Lower leg skin (tissue), 4 donors: ENCODE measurements around the gene IQCC. TPM values are rescaled to one million over a fixed set of nuclear protein-coding genes. Genes with fewer than 3 reads are reported as not detected.
A peak's percentile ranks its signal among the peaks of the same experiment; 100 is the strongest.

Source experiments
- DNase-seq, 2 donors: peaks; one replicate each; pipeline ENCODE4 v3.0.0-alpha.2; 2019; ENCODE audit warnings: low spot score in 2 of 2
- H3K4me3 ChIP-seq: fragments of 200-600 bp; sonication (generic); 2 replicates; pipeline ENCODE4 v1.5.1; 2017; ENCODE audit warnings: mild to moderate bottlenecking, low read depth; ENCODE audit not compliant: poor library complexity, severe bottlenecking
- CTCF ChIP-seq, 3 donors: fragments of 450-650 bp; IDR thresholded peaks; one replicate each; pipeline ENCODE4 v1.5.1; 2016; ENCODE audit warnings: antibody characterized with exemption in 3 of 3, mild to moderate bottlenecking in 3 of 3, moderate library complexity in 2 of 3
- POLR2A ChIP-seq, 2 donors: fragments of 450-650 bp; IDR thresholded peaks; one replicate each; pipeline ENCODE4 v1.6.1; 2016 to 2017; ENCODE audit warnings: antibody characterized with exemption in 2 of 2, mild to moderate bottlenecking in 1 of 2, moderate library complexity in 1 of 2
- WGBS, 2 donors: methylation state at CpG; one replicate each; pipeline ENCODE4 v1.1.5; 2018; 5-methylcytosine and 5-hydroxymethylcytosine counted together
- intact Hi-C: fragments of 100-400 bp; cut with DNase I; formaldehyde crosslinking; loops from one replicate; pipeline ENCODE4 v1.15.0; 2023; ENCODE audit warnings: low total_unique reads
- total RNA-seq, 4 donors: library from RNA; depleted of rRNA; stranded (reverse); fragments of >200 nt; gene quantifications; one replicate each; pipeline ENCODE4 v1.1.0, GENCODE V29; 2016

The IQCC gene
- total RNA-seq, 4 donors from 2014 or later, result 3.4 to 6.5 (median 4.7) TPM

GRCh38 chr1:32198237-32199042 lies 7.0 kb upstream of the IQCC start:
- no peak overlapping the region for H3K4me3 ChIP-seq
- intact Hi-C loops, result no loop called here
- 82 to 85% methylated on average over 3 of the region's 3 CpGs for WGBS, 2 donors
- DNase-seq, result no peak
- TF ChIP-seq CTCF (IDR thresholded peaks at IDR 0.05), result no peak
- no peak for TF ChIP-seq POLR2A (IDR thresholded peaks at IDR 0.05)

- 57 to 70% methylated on average over 4 of the region's 4 CpGs for WGBS, 2 donors
- intact Hi-C loops, result no loop called here
- no peak for DNase-seq
- H3K4me3 ChIP-seq, result no peak overlapping the region
- no peak for TF ChIP-seq CTCF (IDR thresholded peaks at IDR 0.05)
- TF ChIP-seq POLR2A (IDR thresholded peaks at IDR 0.05), result no peak
These were observed 6.3 kb upstream of the IQCC start for GRCh38 chr1:32199043-32199716.

- intact Hi-C loops, result no loop called here
- 27 to 38% methylated on average over 6 of the region's 6 CpGs for WGBS, 2 donors
These were observed 5.8 kb upstream of the IQCC start for GRCh38 chr1:32199717-32200072.

GRCh38 chr1:32200226-32201010 lies 5.1 kb upstream of the IQCC start, which contains the start of gene CCDC28B:
CCDC28B (plus strand) TSS chr1:32200595; CDS start chr1:32201936, 1,341 bp downstream.
- H3K4me3 ChIP-seq, result peak within 1 kb of the TSS; percentile 49
- peak in 1 of 2 donors; percentile 93 for DNase-seq
- TF ChIP-seq CTCF (IDR thresholded peaks at IDR 0.05), result no peak
- no peak for TF ChIP-seq POLR2A (IDR thresholded peaks at IDR 0.05)
- 1% methylated on average over 34 of the region's 34 CpGs for WGBS, 2 donors
- intact Hi-C loops, result no loop called here

More at GRCh38 chr1:32199717-32200072, 5.8 kb upstream of the IQCC start:
- no peak for DNase-seq
- H3K4me3 ChIP-seq, result no peak overlapping the region
- no peak for TF ChIP-seq CTCF (IDR thresholded peaks at IDR 0.05)

GRCh38 chr1:32201011-32201855 lies 4.2 kb upstream of the IQCC start:
- peak overlapping the region; percentile 49 for H3K4me3 ChIP-seq
- DNase-seq, result peak; percentile 69 to 93
- intact Hi-C loops, result no loop called here
- TF ChIP-seq POLR2A (IDR thresholded peaks at IDR 0.05), result no peak
- no peak for TF ChIP-seq CTCF (IDR thresholded peaks at IDR 0.05)
- WGBS, 2 donors, result 5% methylated on average over 22 to 24 of the region's 26 CpGs
